Measurements from ENCODE around the gene TMEM167A.

Gene TMEM167A

GRCh38 chr5:83107692-83108420 is 30.7 kb upstream of the TMEM167A start:
- TF ChIP-seq POLR2AphosphoS5 (IDR thresholded peaks at IDR 0.05; ENCODE audit: low read depth, low read length) (no peak), SIN3A (IDR thresholded peaks at IDR 0.05; ENCODE audit: borderline replicate concordance, insufficient read depth, low read length) (no peak), TAF1 (IDR thresholded peaks at IDR 0.05; ENCODE audit: borderline replicate concordance, insufficient read depth, low read length) (no peak), FOXP2 (optimal IDR thresholded peaks at IDR 0.05; ENCODE audit: borderline replicate concordance, extremely low read depth, extremely low read length, insufficient read depth) (no peak), REST (IDR thresholded peaks at IDR 0.05; ENCODE audit: insufficient read depth in 1 of 2, low read depth in 2 of 2, low read length in 2 of 2) (no peak)

GRCh38 chr5:83104021-83104420 is 26.8 kb upstream of the TMEM167A start:
- TF ChIP-seq FOXP2 (optimal IDR thresholded peaks at IDR 0.05; ENCODE audit: borderline replicate concordance, extremely low read depth, extremely low read length, insufficient read depth) (no peak), REST (IDR thresholded peaks at IDR 0.05; ENCODE audit: insufficient read depth in 1 of 2, low read depth in 2 of 2, low read length in 2 of 2) (no peak), SIN3A (IDR thresholded peaks at IDR 0.05; ENCODE audit: borderline replicate concordance, insufficient read depth, low read length) (no peak), POLR2AphosphoS5 (IDR thresholded peaks at IDR 0.05; ENCODE audit: low read depth, low read length) (no peak), TAF1 (IDR thresholded peaks at IDR 0.05; ENCODE audit: borderline replicate concordance, insufficient read depth, low read length) (no peak)

GRCh38 chr5:83102364-83102980 is 25.3 kb upstream of the TMEM167A start:
- TF ChIP-seq TAF1 (IDR thresholded peaks at IDR 0.05; ENCODE audit: borderline replicate concordance, insufficient read depth, low read length) (no peak), SIN3A (IDR thresholded peaks at IDR 0.05; ENCODE audit: borderline replicate concordance, insufficient read depth, low read length) (no peak), FOXP2 (optimal IDR thresholded peaks at IDR 0.05; ENCODE audit: borderline replicate concordance, extremely low read depth, extremely low read length, insufficient read depth) (no peak), REST (IDR thresholded peaks at IDR 0.05; ENCODE audit: insufficient read depth in 1 of 2, low read depth in 2 of 2, low read length in 2 of 2) (no peak), POLR2AphosphoS5 (IDR thresholded peaks at IDR 0.05; ENCODE audit: low read depth, low read length) (no peak)

- TF ChIP-seq TAF1 (IDR thresholded peaks at IDR 0.05; ENCODE audit: borderline replicate concordance, insufficient read depth, low read length) (no peak), REST (IDR thresholded peaks at IDR 0.05; ENCODE audit: insufficient read depth in 1 of 2, low read depth in 2 of 2, low read length in 2 of 2) (no peak), FOXP2 (optimal IDR thresholded peaks at IDR 0.05; ENCODE audit: borderline replicate concordance, extremely low read depth, extremely low read length, insufficient read depth) (no peak), SIN3A (IDR thresholded peaks at IDR 0.05; ENCODE audit: borderline replicate concordance, insufficient read depth, low read length) (no peak), POLR2AphosphoS5 (IDR thresholded peaks at IDR 0.05; ENCODE audit: low read depth, low read length) (no peak)
Observed at GRCh38 chr5:83101514-83101913, 24.3 kb upstream of the TMEM167A start.
